Ecto neural progenitor cell (in vitro differentiated cells): ENCODE measurements around the gene C1QTNF9.
"Not testable (repeated sequence)": the region's sequence is repeated elsewhere in the genome, so short reads cannot be mapped to it uniquely, and the experiment has no call there.

ENCODE experiments used
- DNase-seq: peaks from one replicate; pipeline ENCODE4 v3.0.0-alpha.2; 2018; ENCODE audit warnings: low spot score

C1QTNF9 gene, protein sequence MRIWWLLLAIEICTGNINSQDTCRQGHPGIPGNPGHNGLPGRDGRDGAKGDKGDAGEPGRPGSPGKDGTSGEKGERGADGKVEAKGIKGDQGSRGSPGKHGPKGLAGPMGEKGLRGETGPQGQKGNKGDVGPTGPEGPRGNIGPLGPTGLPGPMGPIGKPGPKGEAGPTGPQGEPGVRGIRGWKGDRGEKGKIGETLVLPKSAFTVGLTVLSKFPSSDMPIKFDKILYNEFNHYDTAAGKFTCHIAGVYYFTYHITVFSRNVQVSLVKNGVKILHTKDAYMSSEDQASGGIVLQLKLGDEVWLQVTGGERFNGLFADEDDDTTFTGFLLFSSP

DNA sequence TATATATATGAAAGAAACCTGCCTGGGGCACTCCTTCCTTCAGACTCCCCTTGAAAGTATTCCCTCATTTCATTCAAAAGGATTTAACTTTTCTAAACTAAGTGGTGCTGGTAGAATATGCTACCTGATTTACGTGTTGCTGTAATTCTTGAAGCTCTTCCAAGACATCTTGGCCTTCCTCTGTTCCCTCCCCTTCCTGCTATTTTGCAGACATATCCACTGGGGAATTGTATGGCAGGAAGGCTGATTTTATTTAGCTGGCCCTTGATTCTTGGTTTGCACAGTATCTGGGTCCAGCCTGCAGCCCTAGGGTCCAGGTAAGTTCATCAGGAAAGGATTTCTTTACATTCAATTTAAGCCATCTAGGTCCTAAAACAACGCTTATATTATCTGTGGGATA is at the start of gene C1QTNF9:
Gene C1QTNF9, plus strand, starts transcription at position 281 of the 400 bp plus-strand sequence. CDS start 6,424 bp downstream, outside the sequence.
- DNase-seq, result not testable (repeated sequence)

- DNase-seq, result no peak
Observed at GRCh38 chr13:24261566-24261965, 47.8 kb upstream of the C1QTNF9 start.

DNA sequence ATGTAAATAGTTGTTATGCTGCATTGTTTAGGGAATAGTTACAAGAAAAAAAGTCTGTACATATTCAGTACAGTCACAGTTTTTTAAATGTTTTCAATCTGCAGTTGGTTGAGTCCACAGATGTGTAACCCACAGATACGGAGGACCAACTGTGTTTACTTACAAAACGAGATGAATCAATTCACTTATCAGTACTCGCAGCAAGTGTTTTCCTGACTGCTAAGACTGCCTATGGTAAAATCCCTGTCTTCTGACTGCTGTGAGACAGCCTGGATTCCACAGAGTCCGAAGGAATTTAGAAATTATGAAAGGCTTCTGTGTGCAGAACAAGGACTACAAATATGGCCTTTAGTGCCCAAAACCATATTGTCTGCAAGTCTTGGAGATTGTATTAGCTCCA is 45.7 kb upstream of the C1QTNF9 start:
- DNase-seq, result no peak

DNA sequence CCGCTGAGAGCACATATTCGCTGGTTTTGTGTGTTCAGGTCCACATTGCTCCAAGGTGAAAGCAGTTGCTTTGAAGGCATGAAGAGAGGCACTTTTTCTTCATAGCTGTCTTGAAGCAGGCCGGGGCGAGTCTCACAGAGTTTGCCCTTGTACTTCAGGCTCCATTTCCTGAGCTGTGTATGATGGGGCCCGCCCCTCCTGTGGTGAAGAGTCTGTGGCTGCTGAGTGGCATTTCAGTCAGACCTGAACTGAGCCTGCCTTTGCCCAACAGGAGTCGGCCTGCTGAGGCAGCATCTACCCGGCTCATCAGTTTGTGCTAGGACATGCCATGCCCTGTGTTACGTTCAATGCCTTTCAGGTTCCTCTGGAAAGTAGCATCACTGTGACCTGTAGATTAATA is 44.4 kb upstream of the C1QTNF9 start:
- DNase-seq, result no peak

DNA sequence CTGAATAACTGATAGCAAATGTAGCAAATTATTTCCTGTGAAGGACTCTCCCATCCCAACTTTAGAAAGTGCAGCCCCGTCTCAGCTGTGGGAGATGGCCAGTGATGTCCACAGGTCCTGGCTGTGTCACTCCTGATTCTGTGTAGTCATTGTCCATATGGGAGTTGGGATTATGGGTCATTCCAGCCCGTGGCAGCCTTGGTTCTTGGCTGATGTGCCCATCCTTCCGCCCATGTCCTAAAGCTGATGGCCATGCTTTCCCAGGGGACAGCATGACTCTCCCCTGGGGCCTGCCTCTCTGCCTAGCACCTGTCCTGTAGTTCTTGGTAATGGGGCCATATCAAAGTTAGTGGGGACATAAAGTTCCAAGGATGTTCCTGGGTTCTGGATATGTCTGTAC is 43.9 kb upstream of the C1QTNF9 start:
- no peak for DNase-seq

DNA sequence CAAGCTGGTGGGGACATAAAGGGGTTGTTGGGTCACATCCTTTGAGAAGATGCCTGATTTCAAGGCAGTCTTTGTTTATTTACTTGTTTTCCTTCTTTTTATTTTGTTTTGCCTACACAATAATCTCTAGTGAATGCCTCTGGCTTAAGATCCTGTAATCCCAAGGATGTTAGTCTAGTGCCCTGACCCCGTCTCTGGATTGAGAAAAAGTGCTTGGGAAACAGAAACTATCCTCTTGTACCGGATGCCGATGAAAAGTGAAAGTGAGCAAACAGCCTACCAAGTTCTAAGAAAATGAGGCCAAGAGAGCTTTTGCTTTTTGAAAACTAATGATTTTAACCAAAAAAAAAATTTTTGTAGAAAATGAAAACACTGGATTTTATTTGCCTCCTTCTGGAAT is 42.1 kb upstream of the C1QTNF9 start:
- DNase-seq, result no peak

GRCh38 chr13:24267801-24268200 is 41.6 kb upstream of the C1QTNF9 start:
- no peak for DNase-seq

- DNase-seq, result no peak
Observed at GRCh38 chr13:24269821-24270220, 39.6 kb upstream of the C1QTNF9 start.

DNA sequence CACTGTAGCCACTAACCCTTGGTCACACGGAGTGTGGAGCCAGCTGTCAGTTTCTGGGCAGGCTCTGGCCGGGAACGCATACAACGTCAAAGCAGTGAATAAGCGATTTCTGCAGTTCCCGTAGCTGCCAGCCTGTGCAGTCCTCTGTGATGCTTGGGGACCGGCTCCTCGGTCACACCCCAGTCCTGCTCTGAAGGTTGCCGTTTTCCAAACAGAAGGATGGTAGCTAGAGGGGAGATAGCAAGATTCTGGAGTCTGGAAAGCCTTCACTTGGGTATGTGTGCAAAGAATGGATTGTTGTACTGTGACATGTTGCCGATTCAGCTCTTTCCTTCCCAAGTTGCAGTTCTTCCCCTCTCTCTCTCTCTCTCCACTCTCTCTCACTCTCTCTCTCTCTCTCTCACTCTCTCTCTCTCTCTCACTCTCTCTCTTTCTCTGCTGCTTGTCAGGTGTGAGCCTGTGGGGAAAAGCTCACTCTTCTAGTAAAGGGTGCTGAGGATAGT is 38.7 kb upstream of the C1QTNF9 start:
- no peak for DNase-seq

GRCh38 chr13:24271231-24271600 is 38.2 kb upstream of the C1QTNF9 start:
- no peak for DNase-seq

DNA sequence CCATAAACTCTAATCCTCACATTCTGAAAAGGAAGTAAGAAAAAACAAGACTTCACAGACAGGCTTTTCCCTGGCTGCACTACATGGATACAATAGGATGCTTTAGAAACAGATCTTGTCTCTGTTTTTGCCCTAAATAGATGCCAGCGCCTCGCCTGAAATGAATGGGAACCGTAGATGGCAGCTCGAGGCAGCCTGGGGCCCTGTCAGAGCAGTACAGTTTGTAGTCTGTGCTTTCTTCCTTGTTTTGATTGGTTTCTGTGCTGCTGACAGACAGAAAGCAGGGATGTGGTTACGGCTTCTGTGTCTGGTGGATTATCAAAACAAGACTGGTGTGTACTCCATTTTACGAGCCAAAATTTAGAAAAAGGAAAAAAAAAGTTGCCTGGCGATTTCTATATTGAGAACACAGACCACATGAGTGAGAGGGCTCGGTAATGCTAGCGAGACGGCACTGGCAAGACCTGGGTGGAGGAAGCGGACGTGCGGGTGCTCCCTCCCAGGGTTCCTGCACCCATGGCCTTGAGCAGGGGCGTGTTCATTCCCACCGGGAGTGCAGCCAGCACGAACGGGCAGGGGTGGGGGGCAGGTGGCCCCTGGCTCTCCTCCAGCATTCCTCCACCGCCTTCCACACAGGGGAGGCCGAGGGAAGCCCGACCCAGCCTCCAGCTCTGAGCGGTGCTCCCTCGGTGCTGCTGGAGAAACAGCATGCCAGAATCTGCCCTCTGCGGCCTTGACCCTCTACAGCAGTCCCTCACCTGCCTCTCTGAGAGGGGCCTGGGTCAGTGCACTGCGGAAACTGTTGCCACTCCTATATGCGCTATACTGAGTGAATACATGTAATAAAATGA is 37.6 kb upstream of the C1QTNF9 start:
- no peak for DNase-seq

- no peak for DNase-seq
Observed at GRCh38 chr13:24272452-24273161, 36.8 kb upstream of the C1QTNF9 start.

DNA sequence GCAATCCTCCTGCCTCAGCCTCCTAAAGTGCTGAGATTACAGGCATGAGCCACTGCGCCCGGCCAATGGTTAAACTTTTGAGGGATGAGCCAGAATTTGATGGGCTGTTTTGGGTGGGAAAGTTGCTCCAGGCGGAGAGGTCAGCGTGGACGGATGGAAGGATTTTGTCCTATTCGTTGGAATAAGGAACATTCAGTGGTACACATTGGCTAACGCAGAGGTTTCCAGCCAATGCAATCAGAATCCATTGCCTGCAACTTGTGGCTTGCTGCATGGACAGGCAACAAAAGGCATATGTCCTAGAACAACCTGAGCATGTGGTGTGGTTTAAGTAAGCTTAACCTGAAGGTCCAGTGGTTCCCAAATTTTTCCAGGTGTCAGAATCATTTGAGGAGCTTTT is 35.5 kb upstream of the C1QTNF9 start:
- no peak for DNase-seq

DNA sequence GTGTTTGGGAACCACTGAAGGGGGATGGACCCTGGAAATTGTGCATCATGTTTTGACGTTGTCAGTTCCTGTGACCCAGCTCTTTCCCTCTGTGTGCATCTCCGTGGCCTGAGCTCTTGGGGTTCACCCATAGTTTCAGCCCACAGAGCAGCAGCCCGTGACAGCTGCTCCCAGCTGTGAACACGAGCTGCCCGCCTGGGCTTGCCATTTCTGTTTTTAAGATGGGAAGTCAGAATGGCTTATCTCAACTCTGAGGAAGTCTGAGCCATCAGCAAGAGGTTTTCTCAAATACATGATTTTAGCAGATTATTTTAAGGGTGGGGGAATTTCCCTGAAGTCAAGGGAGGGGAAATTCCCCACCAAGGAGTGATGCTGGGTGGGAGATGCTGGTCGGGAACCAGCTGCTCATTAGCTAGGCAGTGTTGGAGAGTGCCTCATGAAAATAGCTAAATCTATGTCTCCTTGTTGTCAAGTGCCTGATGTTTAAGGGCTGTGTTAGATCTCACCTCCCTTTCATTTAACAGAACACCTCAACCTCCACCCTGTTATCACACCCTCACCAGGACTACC is 34.8 kb upstream of the C1QTNF9 start:
- no peak for DNase-seq

- no peak for DNase-seq
Observed at GRCh38 chr13:24275041-24275440, 34.3 kb upstream of the C1QTNF9 start.

GRCh38 chr13:24276306-24276705 is 33.1 kb upstream of the C1QTNF9 start:
- no peak for DNase-seq

DNA sequence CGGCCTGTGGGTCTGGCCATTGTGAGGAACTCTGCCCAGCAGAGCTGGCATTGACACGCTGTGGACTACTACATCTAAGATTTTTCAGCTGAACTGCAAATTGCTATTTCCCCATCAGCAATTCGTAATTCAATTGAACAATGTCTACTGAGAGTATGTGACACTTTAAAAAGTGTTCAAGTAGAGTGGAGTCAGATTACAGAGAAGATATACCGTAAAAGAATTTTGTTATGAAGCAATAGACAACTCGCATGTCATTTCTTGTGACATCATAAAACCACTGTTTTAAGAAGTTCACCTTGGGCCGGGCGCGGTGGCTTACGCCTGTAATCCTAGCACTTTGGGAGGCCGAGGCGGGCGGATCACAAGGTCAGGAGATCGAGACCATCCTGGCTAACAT is 32.5 kb upstream of the C1QTNF9 start:
- DNase-seq, result no peak

- DNase-seq, result no peak
Observed at GRCh38 chr13:24277761-24278160, 31.6 kb upstream of the C1QTNF9 start.

DNA sequence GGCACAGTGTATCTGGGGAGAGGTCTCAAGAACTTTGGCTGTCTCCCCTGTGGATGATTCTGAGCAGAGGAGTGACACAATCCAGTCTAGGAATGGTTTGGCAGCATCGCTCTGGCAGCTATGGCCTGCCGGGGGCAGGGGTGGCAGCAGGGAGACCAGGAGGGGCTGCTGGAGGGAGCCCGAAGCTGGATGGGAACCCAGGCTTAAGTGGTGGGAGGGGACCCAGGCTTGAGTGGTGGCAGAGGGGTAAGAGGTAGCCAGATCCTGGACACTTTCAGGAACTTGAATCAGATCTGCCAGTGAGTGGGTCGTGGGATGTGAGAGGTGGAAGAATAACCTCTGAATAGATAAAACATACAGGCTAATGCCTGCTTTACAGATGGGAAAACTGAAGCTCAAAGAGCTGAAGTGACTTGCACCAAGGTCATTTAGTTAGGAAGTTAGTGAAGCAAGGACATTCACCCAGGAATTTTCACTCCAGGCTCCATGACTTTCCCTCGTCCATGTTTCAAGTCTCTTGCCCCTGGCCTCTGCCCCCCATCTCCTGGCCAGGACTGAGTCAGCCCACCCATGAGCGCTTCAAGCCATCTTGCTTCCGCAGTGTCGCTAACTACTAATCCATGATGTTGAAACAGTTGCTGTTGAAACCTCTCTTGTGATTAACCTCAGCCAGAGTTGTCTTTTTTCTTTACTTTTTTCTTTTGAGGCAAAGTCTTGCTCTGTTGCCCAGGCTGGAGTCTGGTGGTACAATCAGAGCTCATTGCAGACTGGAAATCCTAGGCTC is 29.9 kb upstream of the C1QTNF9 start:
- no peak for DNase-seq

GRCh38 chr13:24280720-24281119 is 28.7 kb upstream of the C1QTNF9 start:
- DNase-seq, result no peak
